ENCODE results near the gene VAV1.

DNA sequence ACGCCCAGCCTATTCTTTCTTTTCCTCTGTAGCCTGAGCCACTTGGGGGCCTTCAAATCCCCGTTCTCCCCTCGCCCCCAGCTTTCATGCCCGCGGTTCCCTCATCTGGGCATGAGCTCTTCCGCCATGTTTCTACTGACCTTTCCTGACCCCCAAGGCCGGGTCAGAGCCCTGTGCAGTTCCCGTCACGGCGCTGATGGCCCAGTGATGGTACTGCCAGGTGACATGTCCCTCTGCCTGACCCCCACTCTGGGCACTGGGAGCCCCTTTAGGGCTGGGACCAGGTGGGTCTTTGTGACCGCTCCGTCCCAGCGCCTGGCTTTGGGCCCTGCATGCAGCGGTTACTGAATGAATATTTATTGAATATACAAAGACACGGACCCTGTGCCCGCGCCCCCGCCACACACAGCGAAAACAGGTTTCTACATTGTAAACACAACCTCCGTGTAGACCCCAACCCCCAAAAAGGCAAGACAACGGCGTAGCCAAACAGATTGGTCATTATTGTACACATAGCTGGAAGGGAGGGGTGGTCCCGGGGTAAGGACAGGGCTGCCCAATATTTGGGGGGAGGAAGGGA is 42.8 kb upstream of the VAV1 start:
- no peak for TF ChIP-seq CTCF (IDR thresholded peaks at IDR 0.05; ENCODE audit: borderline replicate concordance, extremely low read depth, low read length, poor library complexity, severe bottlenecking)
- TF ChIP-seq EZH2 (IDR thresholded peaks at IDR 0.05; ENCODE audit: borderline replicate concordance, low read depth, low read length, severe bottlenecking), result no peak

Data from DND-41 (cell line).